Measurements from ENCODE around the gene GPER1. TPM values are rescaled to one million over a fixed set of nuclear protein-coding genes. Genes with fewer than 3 reads are reported as not detected.

The GPER1 gene
- total RNA-seq, 2 experiments from 2014 or later: not detected

DNA sequence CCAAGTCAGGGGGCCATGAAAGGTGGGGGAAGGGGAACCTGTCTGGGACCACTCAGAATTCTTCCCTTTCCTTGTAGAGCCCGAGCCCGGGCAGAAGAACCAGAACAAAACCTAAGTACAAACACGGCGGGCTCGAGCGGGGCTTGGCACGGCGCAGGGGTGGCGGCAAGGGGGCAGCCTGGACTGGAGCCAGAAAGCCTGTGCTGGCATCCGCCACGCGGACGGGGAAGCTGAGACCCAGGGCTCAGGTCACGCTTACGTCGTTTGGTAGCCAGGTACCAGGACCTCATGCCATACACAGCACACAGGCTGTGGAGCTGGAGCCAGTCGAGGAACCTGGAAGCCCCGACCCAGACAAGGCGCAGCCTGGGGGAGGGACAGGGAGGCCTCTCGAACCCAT lies 6.6 kb upstream of the GPER1 start:
- CTCF ChIA-PET: interaction anchor here (0.9 to 1.0 kb wide), 2 partner anchors 88 to 94 kb away, joined by 3 read pairs; no protein-coding TSS in a partner anchor
- POLR2A ChIA-PET: no interaction called here

DNA sequence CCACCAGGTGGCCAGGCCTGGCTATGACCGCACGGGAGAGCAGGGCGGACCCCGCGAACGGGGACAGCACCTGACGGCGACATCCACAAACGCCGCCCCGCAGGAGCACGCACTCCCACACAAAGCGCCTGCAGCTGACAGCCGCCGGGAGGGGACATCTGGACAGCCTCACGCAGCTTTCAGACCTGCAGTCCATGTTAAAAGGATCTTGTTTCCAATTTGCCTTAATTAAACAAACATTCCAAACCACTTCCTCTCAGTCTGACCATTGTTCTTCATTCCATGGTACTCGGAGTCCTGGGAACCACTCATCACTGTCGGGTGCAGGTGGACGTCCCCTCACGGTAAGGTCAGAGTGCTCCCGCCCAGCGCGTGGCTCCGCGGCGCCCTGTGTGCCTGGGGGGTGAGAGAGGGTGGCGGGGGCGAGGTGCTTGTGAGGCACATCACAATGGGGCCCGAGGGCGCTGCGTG lies 5.9 kb upstream of the GPER1 start:
- CTCF ChIA-PET: interaction anchor here (0.9 to 1.0 kb wide), 2 partner anchors 89 to 93 kb away, joined by 3 read pairs; no protein-coding TSS in a partner anchor
- POLR2A ChIA-PET: no interaction called here

DNA sequence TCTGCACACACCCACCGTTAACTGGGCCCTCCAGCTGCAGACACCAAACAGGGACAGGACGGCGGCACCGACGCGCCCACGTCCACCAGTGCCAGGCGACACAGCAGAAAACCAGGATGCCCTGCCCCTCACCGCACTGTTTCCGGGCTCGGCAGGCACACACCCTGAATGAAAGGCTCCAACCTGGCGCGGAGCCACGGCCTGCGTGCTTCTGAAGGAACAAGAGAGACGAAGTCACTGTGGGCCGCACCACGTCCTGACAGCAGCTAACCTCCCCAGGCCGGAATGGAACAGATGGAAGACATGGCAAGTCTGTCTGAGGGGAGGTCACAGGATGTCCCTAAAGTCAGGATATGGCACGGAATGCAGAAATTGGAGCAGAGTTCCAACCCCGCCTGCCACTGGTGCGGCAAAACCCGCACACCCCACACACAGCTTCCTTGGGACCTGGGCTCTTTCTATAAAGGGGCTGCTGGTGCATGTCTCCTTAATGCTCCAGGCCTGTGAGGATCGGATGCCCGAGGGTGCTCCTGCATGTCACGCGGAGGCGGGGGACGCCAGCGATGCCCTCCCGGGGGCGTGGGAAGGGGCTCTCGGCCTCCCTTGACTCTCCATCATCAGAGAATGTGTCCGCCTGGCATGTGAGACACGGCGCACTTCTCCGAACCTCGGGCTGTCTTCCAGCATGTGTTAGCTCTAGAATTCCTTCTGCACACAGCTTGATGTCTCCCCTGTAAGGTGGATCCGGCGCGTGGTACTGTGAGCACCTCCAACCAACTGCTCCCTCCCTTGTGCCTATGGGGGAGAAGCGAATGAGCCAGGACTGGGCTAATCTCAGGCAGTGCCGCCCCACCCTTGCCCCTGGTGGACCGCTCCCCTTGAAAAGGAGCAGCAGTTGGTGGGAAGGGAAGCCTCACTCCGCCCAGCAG lies 3.9 kb upstream of the GPER1 start:
- CTCF ChIA-PET: interaction anchor here (1.3 to 2.0 kb wide), 2 partner anchors 91 to 93 kb away, joined by 3 to 9 read pairs; no protein-coding TSS in a partner anchor
- POLR2A ChIA-PET: no interaction called here

DNA sequence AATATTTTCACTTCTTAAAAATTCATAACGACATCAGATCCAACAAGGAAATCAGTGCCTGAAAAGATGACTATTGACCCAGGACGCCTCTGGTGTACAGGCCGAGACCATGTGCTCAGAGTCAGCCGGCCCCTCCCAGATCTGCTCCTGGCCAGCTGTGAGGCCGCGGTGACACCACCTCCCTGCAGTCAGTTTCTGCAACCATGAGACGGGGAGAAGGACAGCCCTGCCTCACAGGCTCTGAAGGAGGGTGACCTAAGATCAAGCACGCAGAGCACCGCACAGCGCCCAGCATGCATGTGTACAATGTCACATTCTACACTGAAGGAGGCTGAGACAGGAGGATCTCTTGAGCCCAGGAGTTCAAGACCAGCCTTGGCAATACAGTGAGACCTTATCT lies 2.6 kb upstream of the GPER1 start:
- POLR2A ChIA-PET: no interaction called here

DNA sequence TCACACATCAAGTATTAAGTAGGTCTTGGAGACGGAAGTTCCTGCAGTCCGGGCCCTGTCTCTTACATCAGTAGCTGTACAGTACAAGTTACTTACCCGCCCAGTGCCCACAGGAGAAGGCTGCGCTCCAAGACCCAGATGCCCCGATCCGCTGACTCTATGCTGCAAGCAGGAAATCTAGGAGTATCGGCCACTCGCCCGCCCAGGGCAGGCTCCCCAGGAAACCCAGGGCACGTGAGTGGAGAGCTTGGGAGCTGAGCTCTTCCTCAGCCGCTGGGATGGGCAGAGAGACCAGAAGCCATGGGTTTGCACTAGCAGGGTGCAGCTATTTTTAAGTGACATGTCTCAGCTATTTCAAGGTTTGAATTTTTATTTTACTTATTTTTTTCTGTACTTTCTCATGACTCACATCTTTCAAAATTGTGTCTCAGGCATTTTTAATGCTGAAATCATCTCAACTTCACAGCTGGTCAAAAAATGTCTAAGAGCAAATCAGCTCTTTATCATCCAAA lies 1.9 kb upstream of the GPER1 start:
- CTCF ChIA-PET: interaction anchor here (0.6 to 2.8 kb wide), 10 partner anchors 18 to 178 kb away, joined by 3 to 10 read pairs (median 4); partner anchors contain the start of gene COX19
- POLR2A ChIA-PET: no interaction called here

More for the DNA sequence above, 2.6 kb upstream of the GPER1 start:
- CTCF ChIA-PET: interaction anchor here (1.1 to 2.0 kb wide), 5 partner anchors 18 to 92 kb away, joined by 3 to 9 read pairs (median 5); no protein-coding TSS in a partner anchor

DNA sequence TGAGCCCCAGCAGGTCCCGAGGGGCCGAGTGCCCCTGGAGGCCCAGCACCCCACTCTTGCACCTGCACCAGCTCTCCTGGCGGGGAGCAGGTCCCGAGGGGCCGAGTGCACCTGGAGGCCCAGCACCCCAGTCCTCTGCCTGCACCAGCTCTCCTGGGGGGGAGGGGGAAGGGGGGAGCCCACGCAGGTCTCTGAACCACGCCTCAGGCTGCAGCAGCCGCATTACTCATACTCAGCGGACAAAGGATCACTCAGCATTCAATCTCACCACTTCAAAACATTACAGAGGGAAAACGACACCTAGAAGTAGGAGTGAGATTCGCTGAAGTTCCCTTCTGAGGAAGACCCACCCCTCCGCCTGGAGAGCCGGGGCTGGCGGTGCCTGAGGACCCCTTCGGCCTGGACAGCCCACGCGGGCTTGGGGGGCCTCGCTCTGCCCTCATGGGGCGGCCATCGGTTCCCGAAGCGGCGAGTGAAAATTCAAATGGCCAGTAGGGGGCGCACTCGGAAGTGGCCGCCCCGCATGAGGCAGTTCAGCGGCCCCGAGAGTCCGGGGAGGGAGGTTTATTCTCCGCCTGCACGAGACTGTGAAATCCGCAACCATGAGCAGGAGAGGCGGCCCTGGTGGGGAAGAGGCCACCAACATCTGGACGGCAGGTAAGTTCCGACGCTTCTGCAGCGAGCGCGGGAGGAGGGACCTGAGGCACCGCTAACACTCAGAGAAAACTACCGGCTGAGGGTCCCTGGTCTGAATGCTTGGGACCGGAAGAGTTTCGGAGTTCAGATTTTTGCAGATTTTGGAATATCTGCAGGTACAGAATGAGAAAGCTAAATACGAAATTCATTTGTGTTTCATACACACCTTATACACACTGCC lies 1.1 kb upstream of the GPER1 start:
- POLR2A ChIA-PET: no interaction called here
- CTCF ChIA-PET: interaction anchor here (0.6 to 2.8 kb wide), 12 partner anchors 17 to 178 kb away, joined by 3 to 10 read pairs (median 4); partner anchors contain the start of gene COX19

DNA sequence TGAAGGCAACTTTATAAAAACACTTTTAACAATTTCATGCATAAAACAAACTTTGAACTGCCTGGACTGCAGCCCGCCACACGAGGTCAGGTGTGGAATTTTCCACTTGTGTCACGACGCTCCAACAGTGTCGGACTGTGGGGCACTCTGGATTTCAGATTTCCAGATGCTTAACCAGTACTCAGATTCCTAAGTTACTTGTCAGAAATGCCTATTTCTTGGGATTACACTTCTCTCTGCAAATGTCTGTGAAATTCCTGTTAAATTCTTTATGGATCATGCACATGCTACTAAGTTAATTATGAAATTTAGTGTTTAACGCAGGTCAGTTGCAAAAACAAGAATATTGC lies 473 bp upstream of the GPER1 start:
- ChIA-PET POLR2A (no interaction called here), CTCF (interaction anchor here (1.0 to 2.8 kb wide), 4 partner anchors 22 to 94 kb away, joined by 4 to 10 read pairs (median 7); a partner anchor contains a TSS)

DNA sequence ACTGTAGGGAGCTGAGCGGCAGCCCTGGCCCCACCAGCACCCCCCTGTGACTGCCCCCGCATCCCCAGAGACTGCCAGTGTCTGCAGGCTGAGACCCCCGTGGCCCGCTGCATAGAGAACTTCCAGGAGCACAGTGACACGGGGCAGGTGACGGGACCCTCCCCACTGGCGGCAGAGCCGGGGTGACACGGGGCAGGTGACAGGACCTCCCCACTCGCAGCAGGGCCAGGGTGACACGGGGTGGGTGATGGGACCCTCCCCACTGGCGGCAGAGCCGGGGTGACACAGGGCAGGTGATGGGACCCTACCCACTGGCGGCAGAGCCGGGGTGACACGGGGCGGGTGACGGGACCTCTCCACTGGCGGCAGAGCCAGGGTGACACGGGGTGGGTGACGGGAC lies 2.3 kb downstream of the GPER1 start:
- ChIA-PET POLR2A (no interaction called here), CTCF (interaction anchor here (1.1 kb wide), 1 partner anchor 97 kb away, joined by 3 read pairs; no protein-coding TSS in a partner anchor)

DNA sequence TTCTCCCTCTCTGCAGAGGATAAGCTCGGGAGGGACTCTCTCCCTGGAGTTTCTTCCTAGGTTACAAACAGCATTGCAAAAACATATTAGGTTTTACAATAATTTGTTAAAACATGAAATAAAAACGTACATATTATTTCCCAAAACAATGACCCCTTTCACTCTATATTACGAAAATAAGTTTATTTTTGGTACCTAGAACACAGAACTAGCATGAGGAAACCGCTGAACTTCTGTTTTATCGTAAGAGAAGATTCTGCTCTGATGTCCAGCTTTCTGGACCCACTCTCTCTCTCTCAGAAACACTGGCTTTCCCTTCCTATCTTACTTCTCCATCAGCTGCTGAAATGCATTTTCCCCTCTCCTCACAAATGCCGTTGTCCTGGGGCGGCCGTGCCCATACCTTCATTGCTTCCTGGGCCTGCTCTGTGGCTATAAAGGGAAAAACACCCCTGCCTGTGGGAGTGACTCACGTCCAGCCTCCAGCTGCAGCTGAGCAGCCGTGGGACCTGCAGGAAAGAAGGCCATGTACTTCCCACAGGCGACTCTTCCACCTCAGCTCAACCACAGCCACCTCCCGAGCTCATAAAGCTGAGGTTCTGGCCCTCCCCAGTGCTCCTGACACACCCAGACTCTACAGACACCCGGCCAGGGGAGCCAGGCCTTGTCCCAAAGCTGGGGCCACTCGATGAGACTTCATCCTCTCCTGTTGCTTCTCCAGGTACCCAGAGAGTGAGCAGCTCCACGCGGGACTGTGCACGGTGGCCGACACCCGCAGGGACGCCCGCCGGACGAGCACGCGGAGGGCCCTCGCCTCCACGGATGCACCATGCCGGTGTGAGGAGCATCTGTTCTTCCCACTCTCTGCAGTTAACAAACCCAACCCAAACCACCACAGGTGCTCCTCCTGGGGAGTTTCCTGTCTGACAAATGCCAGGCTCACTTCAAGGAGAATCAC lies 3.1 kb downstream of the GPER1 start:
- POLR2A ChIA-PET: no interaction called here
- CTCF ChIA-PET: interaction anchor here (1.1 to 1.8 kb wide), 2 partner anchors 25 to 98 kb away, joined by 3 to 6 read pairs; no protein-coding TSS in a partner anchor

DNA sequence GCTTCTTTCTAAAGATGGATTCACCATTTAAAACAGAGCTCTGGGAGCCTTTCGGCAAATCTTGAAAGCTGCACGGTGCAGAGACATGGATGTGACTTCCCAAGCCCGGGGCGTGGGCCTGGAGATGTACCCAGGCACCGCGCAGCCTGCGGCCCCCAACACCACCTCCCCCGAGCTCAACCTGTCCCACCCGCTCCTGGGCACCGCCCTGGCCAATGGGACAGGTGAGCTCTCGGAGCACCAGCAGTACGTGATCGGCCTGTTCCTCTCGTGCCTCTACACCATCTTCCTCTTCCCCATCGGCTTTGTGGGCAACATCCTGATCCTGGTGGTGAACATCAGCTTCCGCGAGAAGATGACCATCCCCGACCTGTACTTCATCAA lies 3.7 kb downstream of the GPER1 start:
- POLR2A ChIA-PET: no interaction called here

DNA sequence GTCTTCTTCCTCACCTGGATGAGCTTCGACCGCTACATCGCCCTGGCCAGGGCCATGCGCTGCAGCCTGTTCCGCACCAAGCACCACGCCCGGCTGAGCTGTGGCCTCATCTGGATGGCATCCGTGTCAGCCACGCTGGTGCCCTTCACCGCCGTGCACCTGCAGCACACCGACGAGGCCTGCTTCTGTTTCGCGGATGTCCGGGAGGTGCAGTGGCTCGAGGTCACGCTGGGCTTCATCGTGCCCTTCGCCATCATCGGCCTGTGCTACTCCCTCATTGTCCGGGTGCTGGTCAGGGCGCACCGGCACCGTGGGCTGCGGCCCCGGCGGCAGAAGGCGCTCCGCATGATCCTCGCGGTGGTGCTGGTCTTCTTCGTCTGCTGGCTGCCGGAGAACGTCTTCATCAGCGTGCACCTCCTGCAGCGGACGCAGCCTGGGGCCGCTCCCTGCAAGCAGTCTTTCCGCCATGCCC lies 4.3 kb downstream of the GPER1 start:
- ChIA-PET CTCF (interaction anchor here (1.0 to 1.8 kb wide), 2 partner anchors 27 to 99 kb away, joined by 3 to 6 read pairs; no protein-coding TSS in a partner anchor), POLR2A (no interaction called here)

More for the DNA sequence above, 3.7 kb downstream of the GPER1 start:
- CTCF ChIA-PET: interaction anchor here (1.0 to 1.8 kb wide), 2 partner anchors 26 to 98 kb away, joined by 3 to 6 read pairs; no protein-coding TSS in a partner anchor

DNA sequence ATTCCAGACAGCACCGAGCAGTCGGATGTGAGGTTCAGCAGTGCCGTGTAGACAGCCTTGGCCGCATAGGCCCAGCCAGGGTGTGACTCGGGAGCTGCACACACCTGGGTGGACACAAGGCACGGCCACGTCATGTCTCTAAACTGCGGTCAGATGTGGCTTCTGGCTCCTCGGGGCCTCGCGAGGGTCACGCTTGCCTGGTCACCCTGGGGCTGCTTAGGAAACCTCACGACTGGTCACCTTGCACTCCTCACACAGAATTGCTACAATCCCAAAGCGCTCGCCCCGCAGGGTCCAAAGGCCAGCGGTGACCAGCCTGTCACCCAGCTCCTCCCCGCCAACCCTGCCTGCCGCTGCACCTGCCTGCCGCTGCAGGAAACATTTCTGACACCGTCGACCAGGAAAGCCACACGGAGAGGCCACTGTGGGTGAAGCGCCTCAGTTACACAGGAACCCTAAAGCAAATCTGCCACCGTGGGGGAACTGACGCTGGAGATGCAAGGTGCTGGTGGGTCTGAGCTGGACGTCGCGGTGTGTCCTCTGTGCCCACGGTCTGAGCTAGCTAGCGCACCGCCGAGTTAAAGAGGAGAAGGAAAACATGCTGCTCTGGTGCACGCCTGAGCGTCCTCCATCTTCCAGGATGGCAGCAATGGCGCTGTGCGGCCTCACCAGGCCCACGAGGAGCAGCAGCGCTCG lies 5.0 kb downstream of the GPER1 start:
- ChIA-PET POLR2A (no interaction called here), CTCF (interaction anchor here (1.2 to 1.9 kb wide), 2 partner anchors 83 to 100 kb away, joined by 3 to 6 read pairs; no protein-coding TSS in a partner anchor)

DNA sequence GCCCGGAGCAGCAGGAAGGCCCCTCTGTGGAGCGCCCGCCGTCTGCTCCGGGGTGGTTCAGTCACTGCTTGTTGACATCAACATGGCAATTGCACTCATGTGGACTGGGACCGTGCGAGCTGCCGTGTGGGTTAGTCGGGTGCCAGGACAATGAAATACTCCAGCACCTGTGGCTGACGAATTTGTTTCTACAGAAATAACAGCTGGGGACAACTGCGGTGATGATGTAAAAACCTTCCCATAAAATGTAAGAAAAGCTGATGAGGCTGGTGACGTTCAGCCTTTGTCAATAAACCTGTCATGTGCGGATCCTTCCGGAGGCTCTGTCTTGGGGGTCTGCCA lies 5.6 kb downstream of the GPER1 start:
- CTCF ChIA-PET: interaction anchor here (1.2 to 1.9 kb wide), 2 partner anchors 83 to 101 kb away, joined by 3 to 6 read pairs; no protein-coding TSS in a partner anchor
- POLR2A ChIA-PET: no interaction called here

DNA sequence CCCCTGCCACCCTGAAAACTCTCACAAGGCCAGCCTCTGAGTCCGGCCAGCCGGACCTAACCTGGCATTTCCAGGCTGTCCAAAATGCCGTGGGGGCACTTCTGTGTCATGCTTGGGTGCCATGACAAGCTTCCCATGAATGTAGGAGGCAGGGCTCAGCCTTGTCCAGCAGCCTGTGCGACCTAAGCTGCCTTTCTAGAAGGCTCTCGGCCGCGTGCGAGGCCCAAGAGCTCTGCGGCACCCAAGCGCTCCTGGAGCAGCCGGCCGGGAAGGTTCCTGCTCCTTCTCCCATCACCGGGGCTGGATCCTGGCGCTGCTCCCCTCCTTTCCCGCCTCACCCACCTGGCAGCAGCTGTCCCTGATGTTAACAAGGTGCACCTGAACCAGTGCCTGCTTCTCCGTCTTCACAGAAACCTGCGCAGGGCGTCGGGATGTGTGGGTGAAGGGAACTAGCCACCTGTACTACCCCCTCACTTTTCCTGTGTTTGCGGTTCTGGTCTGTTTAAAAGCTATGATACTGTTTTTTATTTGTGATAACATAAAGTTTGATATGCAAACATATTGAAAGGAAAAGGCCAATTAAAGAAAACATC lies 6.1 kb downstream of the GPER1 start:
- CTCF ChIA-PET: interaction anchor here (1.9 kb wide), 1 partner anchor 101 kb away, joined by 6 read pairs; no protein-coding TSS in a partner anchor
- POLR2A ChIA-PET: no interaction called here

DNA sequence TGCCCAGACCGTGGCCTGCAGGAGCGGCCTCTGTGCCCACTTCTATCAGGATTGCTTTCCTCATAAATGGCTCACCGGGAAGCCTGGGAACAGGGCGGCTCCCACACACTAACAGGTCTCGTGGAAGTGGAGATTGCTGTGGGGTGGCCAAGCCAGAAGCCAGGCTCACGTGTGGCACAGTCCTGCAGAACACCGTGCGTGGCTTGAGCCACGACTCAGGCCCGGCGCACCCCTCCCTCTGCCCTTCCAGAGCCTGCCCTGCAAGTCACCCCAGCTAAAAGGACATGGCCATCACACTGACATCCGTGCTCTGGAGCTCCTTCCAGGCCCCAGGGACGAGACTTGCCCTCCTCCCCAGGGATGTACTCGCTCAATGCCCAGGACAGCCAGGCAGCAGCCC lies 7.0 kb downstream of the GPER1 start:
- CTCF ChIA-PET: no interaction called here
- POLR2A ChIA-PET: no interaction called here

DNA sequence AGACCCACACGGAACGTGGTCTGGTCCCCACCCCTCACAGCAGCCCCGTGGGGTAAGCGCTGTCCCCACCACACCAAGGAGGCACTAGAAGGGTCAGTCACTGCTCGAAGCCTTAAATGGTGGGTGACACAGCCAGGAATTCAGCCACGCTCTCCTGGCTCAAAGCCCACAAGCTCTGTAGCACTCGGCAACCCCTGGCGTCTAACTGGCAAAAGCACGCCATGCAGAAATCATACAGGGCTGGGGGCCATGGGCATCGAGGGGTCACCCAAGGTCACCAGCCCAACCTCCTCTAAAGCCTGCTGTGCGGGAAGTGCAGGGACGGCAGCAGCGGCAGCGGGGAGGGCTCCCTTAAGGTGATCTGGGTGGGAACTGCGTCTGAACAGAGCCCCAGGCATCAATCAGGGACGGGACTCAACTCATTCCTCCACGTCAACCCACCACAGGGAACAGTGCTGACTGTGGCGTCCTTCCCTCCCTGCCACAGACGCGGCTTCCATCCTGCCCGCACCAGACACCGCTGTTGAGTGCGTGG lies 7.8 kb downstream of the GPER1 start:
- POLR2A ChIA-PET: no interaction called here
- CTCF ChIA-PET: interaction anchor here (0.6 kb wide), 1 partner anchor 92 kb away, joined by 5 read pairs; no protein-coding TSS in a partner anchor
